ENCODE measurements around the gene NCAPG2.
"Not testable (repeated sequence)": the region's sequence is repeated elsewhere in the genome, so short reads cannot be mapped to it uniquely, and the experiment has no call there.

Gene NCAPG2

DNA sequence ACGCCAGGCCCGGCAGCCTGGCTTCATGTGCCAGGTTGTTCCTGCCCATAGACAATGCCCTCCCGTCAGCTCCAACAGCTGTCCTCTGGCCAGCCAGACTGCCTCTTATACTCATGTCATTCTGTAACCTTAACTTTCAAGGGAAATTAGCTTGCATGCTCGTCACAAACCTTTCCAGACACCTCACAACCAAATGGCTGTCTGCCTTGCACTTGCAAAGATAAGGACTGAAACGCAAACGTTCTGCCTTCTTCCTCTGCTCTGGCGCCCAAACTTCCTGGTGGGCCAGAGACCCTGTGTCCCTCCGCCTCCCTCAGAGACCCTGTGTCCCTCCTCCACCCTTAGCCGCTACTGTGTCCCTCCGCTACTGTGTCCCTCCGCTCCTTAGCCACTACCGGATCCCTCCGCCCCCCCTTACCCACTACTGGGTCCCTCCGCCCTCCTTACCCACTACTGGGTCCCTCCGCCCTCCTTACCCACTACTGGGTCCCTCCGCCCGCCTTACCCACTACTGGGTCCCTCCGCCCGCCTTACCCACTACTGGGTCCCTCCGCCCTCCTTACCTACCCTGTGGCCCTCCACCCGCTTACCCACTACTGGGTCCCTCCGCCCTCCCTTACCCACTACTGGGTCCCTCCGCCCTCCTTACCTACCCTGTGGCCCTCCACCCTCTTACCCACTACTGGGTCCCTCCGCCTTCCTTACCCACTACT lies 37.5 kb downstream of the NCAPG2 start:
- not testable (repeated sequence) for DNase-seq

- DNase-seq, result no peak
Observed at GRCh38 chr7:158666401-158666800, 38.2 kb downstream of the NCAPG2 start.

DNA sequence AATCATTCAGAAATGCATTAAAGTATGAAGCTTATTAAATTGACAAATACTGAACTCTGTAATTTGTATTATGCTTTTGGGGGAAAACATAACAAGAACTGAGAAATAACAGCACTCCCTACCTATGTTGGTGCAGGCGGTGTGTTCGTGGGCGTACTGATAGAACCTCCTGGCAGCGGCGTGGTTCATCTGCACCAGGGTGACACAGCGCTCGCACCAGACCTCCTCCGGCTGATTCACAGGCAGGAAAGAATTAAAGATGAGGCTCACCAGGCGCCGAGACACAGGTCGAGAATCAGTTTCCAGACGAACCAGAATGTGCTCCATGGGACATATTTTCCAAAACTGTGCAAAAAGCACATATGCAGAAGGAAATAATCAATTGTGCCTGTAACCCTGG lies 40.2 kb downstream of the NCAPG2 start:
- no peak for DNase-seq

DNA sequence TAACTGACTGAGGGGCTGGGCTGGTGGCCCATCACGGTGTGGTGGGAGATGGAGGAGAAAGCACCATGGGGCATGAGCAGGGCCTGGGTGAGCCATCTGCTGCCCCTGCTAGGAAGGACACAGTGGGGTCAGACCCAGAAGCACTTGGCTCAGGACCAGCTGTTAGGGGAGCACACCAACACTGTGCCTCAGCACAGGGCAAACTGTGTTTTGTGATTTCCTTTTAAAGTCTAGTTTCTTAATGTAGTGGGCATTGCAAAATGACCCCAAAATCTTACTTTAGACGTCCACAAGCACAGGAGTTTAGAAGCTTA lies 41.2 kb downstream of the NCAPG2 start:
- no peak for DNase-seq

DNA sequence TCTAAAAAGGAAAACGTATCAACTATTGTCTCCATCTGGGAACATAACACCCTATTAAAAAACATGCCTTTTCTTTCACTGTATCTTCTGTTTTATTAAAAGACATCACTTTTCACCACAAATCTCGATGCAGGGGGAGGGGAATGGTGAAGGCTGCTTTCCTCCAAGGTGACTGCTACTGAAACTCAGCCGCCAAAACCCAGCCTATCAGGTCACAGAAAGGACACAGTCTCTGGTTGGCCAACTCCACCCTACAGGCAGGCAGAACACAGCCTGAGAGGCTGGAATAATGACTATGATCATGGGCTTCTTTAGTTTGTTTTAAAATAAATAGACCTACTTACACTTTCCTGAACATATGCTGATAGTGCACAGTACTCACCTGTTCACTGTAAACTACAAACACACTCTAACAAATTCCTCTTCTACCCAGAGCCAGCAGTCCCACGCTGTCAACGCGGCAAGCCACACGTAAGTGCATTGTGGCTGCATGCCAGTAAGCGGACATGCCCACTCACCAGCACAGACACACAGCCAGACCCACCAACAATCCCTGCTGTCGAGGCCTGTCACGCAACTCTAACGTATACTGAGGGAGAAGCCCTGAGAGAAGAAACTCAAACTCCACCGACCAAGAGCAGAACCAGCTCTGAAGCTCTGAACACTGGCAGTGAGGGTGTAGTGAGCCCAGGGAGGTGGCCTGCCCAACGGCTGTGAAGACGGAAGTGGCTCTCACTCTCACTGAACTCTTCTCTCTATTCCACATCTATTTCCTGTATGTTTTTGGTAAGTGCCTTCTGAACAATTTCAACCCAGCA lies 41.8 kb downstream of the NCAPG2 start:
- DNase-seq, result no peak

DNA sequence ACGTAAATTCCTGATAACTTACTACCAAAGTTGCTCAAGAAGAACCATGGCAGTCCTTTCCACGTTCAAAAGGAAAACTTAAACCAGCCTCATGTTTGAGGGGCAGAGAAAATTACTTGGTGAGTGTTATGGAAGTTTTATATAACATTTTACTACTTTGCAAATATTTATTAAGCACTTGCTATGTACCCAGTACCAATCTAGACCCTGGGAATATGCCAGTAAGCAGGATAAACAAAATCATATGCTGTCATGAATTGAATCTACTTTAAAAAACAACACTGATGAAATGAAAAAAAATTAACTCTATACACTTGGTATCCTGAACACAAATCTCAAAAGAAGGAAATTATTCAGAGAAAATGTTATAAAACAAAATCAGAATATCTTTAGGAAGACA lies 46.1 kb downstream of the NCAPG2 start:
- no peak for DNase-seq

DNA sequence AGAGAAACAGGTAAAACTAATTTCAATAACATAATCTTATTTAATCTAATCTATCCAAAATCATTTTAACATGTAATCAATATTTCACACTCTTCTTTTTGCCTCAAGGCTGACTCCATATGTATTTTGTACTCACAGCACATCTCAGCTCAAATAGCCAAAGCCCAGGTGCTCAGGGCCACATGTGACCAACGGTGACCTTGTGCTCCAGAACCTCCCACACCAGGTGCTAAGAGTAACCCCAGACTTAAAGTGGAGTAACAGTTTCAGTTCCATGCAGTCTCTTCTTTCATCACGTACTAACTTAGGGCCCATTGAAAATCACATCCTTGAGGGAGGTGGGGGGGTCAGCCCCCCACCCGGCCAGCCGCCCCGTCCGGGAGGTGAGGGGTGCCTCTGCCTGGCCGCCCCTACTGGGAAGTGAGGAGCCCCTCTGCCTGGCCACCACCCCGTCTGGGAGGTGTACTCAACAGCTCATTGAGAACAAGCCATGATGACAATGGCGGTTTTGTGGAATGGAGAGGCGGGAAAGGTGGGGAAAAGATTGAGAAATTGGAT lies 47.3 kb downstream of the NCAPG2 start:
- no peak for DNase-seq

DNA sequence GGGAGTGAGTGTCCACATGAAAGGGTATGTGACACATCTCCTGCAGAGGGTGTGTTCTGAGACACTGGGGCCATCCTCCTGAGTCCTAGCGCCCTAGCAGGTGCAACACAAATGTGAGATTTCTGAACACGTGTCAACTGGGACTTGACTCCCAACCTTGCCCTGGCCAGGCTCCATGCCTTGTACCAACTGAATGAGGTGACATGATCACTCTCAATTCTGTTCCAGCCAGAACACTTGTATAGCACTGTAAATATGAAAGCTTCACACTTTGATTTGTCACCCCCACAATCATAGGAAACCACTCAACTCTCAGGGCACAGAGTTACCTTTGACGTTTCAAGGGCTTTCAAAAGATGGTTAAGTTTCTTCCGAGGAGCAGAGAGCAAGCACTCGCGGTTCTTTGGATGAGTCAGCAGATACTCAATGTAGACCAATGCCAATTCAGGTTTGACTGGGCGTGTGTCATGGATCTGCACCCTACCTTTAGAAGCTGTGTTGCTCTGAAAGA lies 48.6 kb downstream of the NCAPG2 start:
- no peak for DNase-seq

DNA sequence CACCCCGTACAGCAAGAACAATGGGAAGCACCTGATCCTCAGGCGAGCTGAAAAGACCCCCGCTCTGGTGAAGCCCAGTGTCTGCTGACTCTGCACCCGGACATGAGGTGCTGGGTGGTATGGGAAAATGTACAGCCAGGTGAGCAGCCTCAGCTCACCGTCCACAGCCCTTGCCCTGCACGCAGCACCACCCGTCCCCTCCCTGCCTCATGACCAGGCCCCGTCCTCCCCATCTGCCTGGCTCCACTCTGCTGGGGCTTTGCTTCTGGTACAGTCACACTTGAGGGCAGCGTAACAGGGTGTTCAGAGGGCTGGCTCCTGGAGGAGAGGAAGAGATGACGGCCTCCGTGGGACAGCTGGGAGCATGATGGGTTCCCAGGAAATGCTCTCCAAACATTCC lies 49.1 kb downstream of the NCAPG2 start:
- DNase-seq, result no peak

DNA sequence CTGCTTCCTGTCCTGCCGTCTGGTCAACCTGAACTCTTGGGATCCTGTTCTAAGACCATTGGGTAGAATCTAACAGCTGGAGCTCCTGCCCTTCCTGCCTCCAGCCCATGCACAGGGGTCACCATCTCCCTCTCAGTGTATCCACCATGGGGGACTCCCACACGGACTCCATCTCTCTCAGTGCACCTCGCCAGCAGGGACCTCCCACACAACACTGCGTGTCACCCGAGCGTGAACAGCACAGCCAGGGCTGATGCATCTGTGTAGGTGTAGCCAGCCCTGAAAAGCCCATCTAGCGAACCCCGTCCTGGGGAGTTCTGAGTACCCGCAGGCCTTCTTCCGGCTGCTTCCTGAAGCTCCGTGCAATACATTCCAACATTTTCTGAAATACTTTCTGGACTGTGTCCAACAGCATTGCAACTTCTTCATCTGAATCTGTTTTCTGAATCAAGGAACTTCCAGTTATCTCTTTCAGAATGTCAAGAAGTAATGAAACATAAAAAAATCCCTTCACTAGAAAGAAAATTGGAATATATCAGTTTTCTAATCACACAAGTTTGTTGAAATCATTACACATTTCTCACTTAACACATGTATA lies 52.5 kb downstream of the NCAPG2 start:
- DNase-seq, result no peak

- DNase-seq, result no peak
Observed at GRCh38 chr7:158650821-158651225, 53.8 kb downstream of the NCAPG2 start.

- no peak for DNase-seq
Observed at GRCh38 chr7:158649279-158649678, 55.3 kb downstream of the NCAPG2 start.

DNA sequence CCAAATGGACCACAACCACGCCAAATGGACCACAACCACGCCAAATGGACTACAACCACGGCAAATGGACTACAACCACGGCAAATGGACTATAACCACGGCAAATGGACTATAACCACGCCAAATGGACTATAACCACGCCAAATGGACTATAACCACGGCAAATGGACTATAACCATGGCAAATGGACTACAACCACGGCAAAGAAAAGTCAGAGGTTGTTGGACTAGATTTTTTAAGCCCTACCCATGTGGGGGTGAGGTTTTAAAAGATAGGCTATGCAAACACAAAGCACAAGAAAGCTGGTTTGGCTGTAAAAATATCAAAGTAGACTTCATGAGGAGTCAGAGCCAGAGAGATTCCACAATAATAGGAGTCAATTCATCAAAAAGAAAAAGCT lies 55.8 kb downstream of the NCAPG2 start:
- no peak for DNase-seq

GRCh38 chr7:158648168-158648567 lies 56.4 kb downstream of the NCAPG2 start:
- no peak for DNase-seq

DNA sequence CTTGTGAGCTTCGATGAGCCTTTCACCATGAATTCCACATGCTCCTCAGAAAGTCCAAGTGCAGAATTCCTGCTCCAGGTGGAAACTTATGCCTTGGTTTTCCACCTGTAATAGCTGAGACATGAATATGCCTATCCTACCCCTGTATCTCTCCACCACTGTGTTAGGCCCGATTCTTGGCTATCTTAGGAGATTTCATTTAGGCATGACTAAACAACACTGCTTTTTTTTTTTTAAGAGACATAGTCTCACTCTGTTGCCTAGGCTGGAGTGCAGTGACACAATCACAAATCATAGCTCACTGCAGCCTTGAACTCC lies 57.2 kb downstream of the NCAPG2 start:
- no peak for DNase-seq

DNA sequence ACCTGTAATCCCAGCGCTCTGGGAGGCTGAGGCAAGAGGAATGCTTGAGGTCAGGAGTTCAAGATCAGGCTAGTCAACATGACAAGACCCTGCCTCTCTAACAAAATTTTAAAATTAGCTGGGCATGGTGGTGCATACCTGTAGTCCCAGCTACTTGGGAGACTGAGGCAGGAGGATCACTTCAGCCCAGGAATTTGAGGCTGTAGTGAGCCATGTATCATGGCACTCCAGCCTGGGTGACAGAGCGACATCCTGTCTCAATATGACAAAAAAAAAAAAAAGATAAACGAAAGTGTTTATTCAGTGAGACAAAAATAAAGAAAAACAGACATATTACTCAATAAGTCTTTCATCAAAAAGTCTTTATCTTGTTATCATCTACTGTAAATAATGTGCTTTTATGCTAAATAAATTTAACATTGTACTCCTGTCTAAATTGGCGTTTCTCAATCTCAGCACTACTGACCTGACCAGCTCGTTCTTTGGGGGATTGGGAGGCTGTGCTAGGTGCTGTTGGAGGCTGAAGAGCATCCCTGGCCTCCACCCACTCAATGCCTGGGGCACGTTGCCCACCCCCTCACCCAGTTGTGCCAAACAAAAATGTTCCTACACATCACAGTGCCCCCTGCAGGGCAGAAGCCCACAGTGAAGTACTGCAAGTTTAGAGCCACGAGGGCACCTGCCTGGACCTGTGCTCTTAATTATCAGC lies 57.7 kb downstream of the NCAPG2 start:
- DNase-seq, result no peak

DNA sequence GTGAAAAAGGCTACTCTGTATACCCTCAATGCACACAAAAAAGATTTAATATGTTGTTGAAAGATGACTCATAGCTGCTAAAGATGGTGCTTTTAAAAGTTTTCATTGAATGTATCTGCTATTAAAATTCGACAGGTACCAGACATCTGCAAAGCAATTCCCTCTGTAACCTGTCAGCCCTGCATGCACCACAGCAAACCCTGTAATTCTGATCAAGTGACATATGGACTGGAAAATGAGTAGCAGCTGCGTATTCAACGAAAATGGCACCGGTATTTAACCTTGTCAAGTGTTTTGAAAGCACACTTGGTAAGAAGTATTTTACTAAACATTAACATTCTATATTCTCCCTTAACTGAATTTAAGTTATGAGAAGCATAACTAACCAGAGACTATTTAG lies 58.8 kb downstream of the NCAPG2 start:
- peak; percentile 88 for DNase-seq

DNA sequence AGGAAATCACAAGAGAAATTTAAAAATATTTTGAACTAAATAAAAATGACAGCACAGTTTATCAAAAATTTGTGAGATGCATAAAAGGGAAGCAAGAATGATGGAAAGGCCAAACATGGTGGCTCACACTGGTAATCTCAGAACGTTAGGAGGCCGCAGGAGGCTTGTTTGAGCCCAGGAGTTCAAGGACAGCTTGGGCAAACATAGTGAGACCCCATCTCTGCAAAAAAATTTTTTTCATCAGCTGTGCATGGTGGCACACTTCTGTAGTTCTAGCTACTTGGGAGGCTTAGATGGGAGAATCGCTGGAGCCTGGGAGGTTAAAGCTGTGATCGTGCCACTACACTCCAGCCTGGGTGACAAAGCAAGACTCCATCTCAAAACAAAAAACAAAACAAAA lies 62.5 kb downstream of the NCAPG2 start:
- no peak for DNase-seq

DNA sequence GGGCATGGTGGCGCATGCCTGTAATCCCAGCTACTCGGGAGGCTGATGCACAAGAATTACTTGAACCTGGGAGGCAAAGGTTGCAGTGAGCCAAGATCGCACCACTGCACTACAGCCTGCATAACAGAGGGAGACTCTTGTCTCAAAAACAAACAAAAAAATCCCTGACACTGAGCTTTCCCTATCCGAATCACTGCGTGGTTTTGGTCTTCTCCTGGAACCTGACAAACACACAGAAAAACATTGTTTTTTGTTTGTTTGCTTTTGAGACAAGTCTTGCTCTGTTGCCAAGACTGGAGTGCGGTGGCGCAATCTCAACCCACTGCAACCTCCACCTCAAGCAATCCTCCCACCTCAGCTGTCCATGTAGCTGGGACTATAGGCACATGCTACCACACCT lies 66.6 kb downstream of the NCAPG2 start:
- no peak for DNase-seq

DNA sequence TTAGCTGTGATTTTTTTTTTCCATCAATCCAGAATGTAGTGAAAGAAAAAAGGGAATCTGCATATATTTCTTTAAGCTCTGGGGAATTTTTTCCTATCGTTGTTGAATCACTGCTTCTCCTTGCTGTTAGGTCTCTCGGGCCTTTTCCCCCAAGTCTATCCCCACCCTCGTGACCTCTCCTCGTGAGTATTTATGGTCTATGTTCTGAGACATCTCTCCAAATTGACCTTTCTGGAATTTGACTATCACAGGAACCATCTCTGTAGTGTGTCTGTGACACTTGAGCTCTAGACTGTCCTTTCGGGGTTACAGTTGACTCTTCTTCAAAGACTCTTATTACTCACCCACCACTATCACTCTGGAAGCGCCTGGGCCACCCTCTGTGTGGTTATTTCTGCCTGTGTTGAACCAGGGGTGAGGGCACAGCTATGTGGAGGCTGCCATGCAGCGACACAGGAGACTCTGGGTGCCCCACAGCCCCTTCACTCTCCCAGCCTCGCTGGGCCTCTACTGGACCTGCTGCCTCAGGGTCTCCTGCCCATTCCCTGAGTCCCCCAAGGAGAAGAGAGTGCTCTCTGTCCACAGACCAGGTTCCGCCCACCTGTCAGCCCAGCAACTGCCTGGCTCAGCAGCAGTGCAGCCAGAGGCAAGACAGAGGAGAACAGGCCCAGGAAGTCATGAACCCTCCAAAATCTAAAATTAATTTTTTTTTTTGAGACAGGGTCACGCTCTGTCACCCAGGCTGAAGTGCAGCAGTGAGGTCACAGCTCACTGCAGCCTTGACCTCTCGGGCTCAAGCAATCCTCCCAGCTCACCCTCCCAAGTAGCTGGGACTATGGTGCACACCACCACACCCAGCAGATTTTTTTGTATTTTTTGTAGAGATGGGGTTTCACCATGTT lies 71.3 kb downstream of the NCAPG2 start:
- no peak for DNase-seq

- DNase-seq, result no peak
Observed at GRCh38 chr7:158631574-158632195, 72.9 kb downstream of the NCAPG2 start.

- DNase-seq, result not testable (repeated sequence)
Observed at GRCh38 chr7:158626289-158626688, 78.3 kb downstream of the NCAPG2 start.

All from NCI-H2227 treated with DMSO at 0.1 percent for 48 hours (cell line).